ENCODE measurements around the gene RREB1.

Gene RREB1

GRCh38 chr6:7215798-7216231 lies 108.1 kb downstream of the RREB1 start:
- TF ChIP-seq ZFX (IDR thresholded peaks at IDR 0.05) (no peak), CTCF (conservative IDR thresholded peaks at IDR 0.05) (no peak)
- no peak overlapping the region for H3K27ac ChIP-seq

- TF ChIP-seq ZFX (IDR thresholded peaks at IDR 0.05) (no peak), CTCF (conservative IDR thresholded peaks at IDR 0.05) (no peak)
- no peak overlapping the region for H3K27ac ChIP-seq
Observed at GRCh38 chr6:7216941-7217621, 109.3 kb downstream of the RREB1 start.

GRCh38 chr6:7218406-7218988 lies 110.7 kb downstream of the RREB1 start:
- no peak overlapping the region for H3K27ac ChIP-seq
- TF ChIP-seq ZFX (IDR thresholded peaks at IDR 0.05), result no peak

GRCh38 chr6:7219310-7219709 lies 111.5 kb downstream of the RREB1 start:
- no peak overlapping the region for H3K27ac ChIP-seq

GRCh38 chr6:7222197-7222596 lies 114.4 kb downstream of the RREB1 start:
- no peak overlapping the region for H3K27ac ChIP-seq
- no peak for TF ChIP-seq CTCF (conservative IDR thresholded peaks at IDR 0.05)
- TF ChIP-seq ZFX (IDR thresholded peaks at IDR 0.05), result no peak

More at GRCh38 chr6:7219310-7219709, 111.5 kb downstream of the RREB1 start:
- TF ChIP-seq ZFX (IDR thresholded peaks at IDR 0.05) (no peak), CTCF (conservative IDR thresholded peaks at IDR 0.05) (no peak)

GRCh38 chr6:7224731-7225130 lies 117.0 kb downstream of the RREB1 start:
- H3K27ac ChIP-seq, result no peak overlapping the region
- TF ChIP-seq CTCF (conservative IDR thresholded peaks at IDR 0.05) (no peak), ZFX (IDR thresholded peaks at IDR 0.05) (no peak)

- TF ChIP-seq CTCF (conservative IDR thresholded peaks at IDR 0.05) (no peak), ZFX (IDR thresholded peaks at IDR 0.05) (no peak)
- H3K27ac ChIP-seq, result no peak overlapping the region
Observed at GRCh38 chr6:7228662-7229375, 121.1 kb downstream of the RREB1 start.
